RWPE1 (cell line): Measurements from ENCODE around the gene LRSAM1.

Source experiments
- CTCF ChIA-PET: fragments of 350-600 bp; sonication (Branson Sonifier 250); formaldehyde crosslinking; extraction: SDS; loops from one replicate; lab custom pipeline; 2021; lab: Yijun Ruan, JAX
- POLR2A ChIA-PET: fragments of 400-600 bp; formaldehyde crosslinking; extraction: SDS; loops from one replicate; lab custom pipeline; 2020; ENCODE audit warnings: antibody characterized with exemption; ENCODE audit not compliant: low non-redundant PET; lab: Yijun Ruan, JAX
- DNase-seq: peaks from one replicate; pipeline ENCODE4 v3.0.0; 2012; ENCODE audit warnings: low spot score
- H3K27ac ChIP-seq: fragments of 450-650 bp; 2 replicates; pipeline ENCODE4 v1.5.1; 2017
- CTCF ChIP-seq: fragments of 450-650 bp; conservative IDR thresholded peaks from 2 replicates; pipeline ENCODE4 v1.5.1; 2017; ENCODE audit warnings: low read depth, mild to moderate bottlenecking

LRSAM1 gene

GRCh38 chr9:127446713-127447415 is 4.4 kb upstream of the LRSAM1 start:
- CTCF ChIA-PET: interaction anchor here (0.7 kb wide), 2 partner anchors 10 to 42 kb away, joined by 3 to 4 read pairs; no protein-coding TSS in a partner anchor
- POLR2A ChIA-PET: no interaction called here
- H3K27ac ChIP-seq: peak overlapping the region; percentile 70
- DNase-seq: no peak
- TF ChIP-seq CTCF: no peak

GRCh38 chr9:127447416-127448111 is 3.7 kb upstream of the LRSAM1 start:
- H3K27ac ChIP-seq: peak overlapping the region; percentile 70

GRCh38 chr9:127448112-127448805 is 3.1 kb upstream of the LRSAM1 start:
- DNase-seq: no peak
- no peak for TF ChIP-seq CTCF
- POLR2A ChIA-PET: no interaction called here
- CTCF ChIA-PET: no interaction called here
- H3K27ac ChIP-seq: peak overlapping the region; percentile 93

More at GRCh38 chr9:127447416-127448111, 3.7 kb upstream of the LRSAM1 start:
- no peak for DNase-seq
- TF ChIP-seq CTCF: no peak
- POLR2A ChIA-PET: interaction anchor here (0.6 kb wide), 1 partner anchor 408 kb away, joined by 3 read pairs; no protein-coding TSS in a partner anchor
- CTCF ChIA-PET: no interaction called here

- CTCF ChIA-PET: no interaction called here
- peak overlapping the region; percentile 93 for H3K27ac ChIP-seq
- POLR2A ChIA-PET: interaction anchor here (1.7 kb wide), 1 partner anchor 37 kb away, joined by 3 read pairs; no protein-coding TSS in a partner anchor
- no peak for TF ChIP-seq CTCF
- no peak for DNase-seq
Observed at GRCh38 chr9:127449332-127449966, 1.9 kb upstream of the LRSAM1 start.

GRCh38 chr9:127450243-127450760 is 1.0 kb upstream of the LRSAM1 start:
- CTCF ChIA-PET: no interaction called here
- POLR2A ChIA-PET: interaction anchor here (0.5 to 1.7 kb wide), 4 partner anchors 8 to 226 kb away, joined by 3 to 4 read pairs (median 3); no protein-coding TSS in a partner anchor
- H3K27ac ChIP-seq: peak overlapping the region; percentile 93
- no peak for DNase-seq
- no peak for TF ChIP-seq CTCF

- no peak for DNase-seq
- no peak for TF ChIP-seq CTCF
- POLR2A ChIA-PET: interaction anchor here (0.7 to 1.2 kb wide), 3 partner anchors 35 to 227 kb away, joined by 3 to 4 read pairs (median 3); partner anchors contain the start of gene SLC2A8
- peak overlapping the region; percentile 93 for H3K27ac ChIP-seq
- CTCF ChIA-PET: no interaction called here
Observed at GRCh38 chr9:127451608-127451857, 223 bp downstream of the LRSAM1 start.
